Activated naive CD4-positive, alpha-beta T cell (primary cell): ENCODE measurements around the gene GID4.
A peak's percentile ranks its signal among the peaks of the same experiment; 100 is the strongest.

Experiments used
- DNase-seq, 4 experiments: peaks; one replicate each; lab custom pipeline; 2025; lab: John Stamatoyannopoulos, UW

GID4 gene

GRCh38 chr17:18044609-18045008 lies 5.4 kb downstream of the GID4 start:
- DNase-seq: no peak

- no peak for DNase-seq
These were observed 6.6 kb downstream of the GID4 start for GRCh38 chr17:18045691-18046350.

- DNase-seq: no peak
These were observed 16.4 kb downstream of the GID4 start for GRCh38 chr17:18055597-18055996.

DNA sequence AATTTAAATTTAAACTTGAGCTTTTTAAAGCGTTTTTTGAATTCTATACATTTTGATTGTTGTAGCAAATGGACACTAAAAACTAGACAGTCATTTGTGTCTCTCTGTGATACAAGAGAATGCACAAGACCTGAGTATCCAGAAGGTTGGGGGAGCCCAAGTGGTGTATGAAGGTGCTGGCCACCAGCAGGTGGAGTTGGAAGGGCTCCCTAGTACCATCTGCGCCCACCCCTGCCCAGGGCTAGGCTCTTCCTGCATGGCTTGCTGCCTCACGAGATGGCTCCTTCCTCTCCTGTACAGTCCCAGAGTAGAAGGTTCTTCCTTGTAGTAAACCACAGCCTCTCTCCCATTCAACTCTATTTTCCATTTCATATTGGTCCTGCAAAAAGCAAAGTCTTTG lies 17.0 kb downstream of the GID4 start:
- DNase-seq: no peak

DNA sequence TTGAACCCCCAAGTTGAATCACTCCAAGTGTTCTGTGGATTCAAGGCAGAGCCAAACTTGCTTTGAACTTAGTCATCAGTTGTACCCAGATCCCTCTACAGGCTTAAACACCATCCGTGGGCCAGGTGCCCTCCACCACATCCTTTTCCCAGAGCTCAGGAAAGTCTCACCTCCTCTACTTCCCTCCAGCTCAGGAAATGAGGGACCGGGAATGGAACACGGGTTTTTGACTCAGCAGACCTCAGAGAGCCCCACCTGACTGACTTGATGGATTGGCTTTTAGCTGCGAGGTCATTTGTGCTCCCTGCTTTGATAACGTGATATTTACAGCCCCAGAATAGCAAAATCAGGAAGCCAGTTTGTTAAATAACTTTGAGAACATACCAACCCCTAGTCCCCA lies 20.1 kb downstream of the GID4 start:
- DNase-seq: no peak

DNA sequence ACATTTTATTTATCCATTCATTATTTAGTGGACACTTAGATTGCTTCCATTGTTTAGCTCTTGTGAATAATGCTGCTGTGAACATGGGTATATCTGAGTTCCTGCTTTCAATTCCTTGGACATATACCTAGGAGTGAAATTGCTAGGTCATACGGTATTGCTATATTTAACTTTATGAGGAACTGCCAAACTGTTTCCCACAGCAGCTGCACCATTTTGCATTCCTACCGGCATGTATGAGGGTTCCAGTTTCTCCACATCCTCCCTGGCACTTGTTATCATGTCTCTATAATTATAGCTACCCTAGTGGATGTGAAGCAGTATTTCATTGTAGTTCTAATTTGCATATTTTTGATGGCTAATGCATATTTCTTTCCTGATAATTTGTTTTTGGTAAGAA lies 24.8 kb downstream of the GID4 start:
- no peak for DNase-seq

- no peak for DNase-seq
These were observed 26.3 kb downstream of the GID4 start for GRCh38 chr17:18065546-18065945.

- no peak for DNase-seq
These were observed 27.7 kb downstream of the GID4 start for GRCh38 chr17:18066866-18067265.

DNA sequence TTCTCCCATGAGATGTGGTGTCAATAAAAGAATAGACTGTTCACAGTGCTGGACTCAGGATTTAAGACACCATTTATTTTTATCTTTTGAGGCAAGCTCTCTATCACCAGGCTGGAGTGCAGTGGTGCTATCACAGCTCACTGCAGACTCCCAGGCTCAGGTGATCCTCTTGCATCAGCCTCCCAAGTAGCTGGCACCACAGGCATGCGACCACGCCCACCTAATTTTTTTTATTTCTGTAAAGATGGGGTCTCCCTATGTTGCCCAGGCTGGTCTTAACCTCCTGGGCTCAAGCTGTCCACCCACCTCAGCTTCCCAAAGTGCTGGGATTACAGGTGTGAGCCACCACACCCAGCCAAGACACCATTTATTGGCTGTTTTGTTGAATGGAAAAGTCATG lies 29.9 kb downstream of the GID4 start:
- DNase-seq: no peak

DNA sequence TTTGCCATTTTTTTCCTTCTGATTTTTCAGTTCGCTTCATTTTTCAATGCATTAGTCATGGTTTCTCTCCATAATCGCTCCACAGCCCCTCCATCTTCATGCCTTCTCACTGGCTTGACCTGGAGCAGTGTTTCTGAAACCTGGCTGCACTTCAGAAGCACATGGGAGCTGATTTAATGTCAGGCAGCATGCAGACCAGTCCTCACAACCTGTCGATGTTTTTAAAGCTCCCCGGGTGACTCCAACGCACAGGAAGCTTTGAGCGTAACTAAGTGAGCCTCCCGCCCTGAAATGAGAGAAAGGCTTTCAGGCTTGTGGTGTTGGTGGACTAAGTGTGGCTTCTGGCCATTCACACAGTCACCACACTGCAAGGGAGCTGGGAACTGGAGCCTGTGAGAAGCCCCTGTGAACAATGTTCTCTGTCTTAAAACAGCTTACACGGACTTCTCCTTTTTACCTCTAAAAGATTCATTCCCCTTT lies 31.7 kb downstream of the GID4 start:
- no peak for DNase-seq

DNA sequence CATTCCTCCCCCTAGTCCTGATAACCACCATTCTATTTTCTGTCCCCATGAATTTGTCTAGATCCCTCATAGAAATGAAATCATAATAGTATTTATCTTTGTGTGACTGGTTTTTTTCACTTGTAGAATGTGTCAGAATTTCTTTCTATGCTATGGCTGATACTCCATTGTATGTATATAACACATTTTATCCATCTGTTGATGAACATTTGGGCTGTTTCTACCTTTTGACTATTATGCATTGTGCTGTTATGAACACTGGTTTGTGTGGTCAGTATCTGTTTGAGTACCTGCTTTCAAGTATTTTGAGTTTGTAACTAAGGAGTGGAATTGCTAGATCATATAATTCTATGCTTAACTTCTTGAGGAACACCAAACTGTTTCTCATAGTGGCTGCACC lies 32.5 kb downstream of the GID4 start:
- DNase-seq: no peak

DNA sequence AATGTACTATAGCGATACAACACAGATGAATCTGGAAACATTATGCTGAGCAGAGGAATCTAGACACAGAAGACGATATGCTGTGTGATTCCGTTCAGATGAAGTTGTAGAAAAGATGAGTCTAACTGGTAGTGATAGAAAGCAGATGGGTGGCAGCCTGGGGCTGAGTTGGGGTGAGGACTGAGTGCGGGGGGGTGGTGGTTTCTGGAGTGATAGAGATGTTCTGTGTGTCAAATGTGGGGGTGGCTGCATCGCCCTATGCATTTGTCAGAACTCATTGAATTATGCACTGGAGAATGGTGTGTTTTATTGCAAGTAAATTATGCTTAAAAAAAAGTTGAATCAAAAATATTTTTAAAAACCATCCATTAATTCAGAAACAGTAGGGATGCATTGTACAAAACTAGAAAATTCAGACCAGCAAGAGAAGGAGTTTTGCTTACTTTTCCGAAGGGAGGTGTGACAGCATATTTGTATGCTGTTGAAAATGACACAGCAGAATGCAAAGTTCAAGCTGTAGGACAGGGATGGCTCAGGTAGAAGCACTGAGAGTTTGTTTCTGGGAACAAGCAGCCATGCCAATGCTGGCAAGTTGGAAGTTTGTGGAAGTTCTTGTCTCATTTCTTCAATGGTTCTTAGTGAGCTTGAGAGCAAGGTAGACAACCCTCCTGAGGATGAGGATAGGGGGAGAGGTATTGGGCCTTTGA lies 35.5 kb downstream of the GID4 start:
- no peak for DNase-seq

DNA sequence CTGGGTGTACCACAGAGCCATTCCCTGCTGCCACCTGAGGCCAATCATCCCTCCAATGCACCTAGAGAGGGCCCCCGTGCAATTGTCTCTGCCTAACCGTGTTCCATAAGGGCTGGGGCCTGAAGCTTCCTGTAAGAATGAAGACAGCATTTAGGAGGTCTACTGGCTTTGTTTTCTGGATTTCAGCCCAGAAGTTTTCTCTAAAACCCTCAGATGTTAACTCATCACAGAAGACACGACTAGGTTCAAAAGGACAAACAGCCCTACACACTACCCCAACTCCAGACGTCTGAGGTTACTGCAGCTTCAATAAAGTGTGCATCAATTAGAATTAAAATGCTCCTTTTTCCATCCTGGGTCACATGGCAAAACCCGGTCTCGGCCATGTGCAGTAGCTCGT lies 37.7 kb downstream of the GID4 start:
- DNase-seq: no peak

DNA sequence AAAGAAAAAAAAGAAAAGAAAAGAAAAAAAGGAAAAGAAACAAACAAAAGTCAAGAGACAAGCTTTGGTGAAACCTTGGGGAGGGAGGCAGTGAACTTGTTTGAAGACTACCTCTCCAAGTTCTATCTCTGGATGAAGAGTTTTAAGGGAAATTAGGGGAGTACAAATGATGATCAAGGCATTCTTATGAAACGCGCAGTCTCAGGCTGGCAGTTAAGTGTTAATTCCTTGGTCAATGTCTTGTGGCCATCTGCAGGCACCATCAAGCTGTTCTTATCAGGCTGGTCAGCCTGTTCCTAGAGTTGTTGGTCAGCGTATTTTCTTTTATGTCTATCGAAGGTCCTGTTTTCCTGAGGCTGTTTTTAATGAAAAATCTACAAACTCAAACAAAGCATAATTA lies 40.3 kb downstream of the GID4 start:
- no peak for DNase-seq

GRCh38 chr17:18084256-18084655 lies 45.0 kb downstream of the GID4 start:
- no peak for DNase-seq

GRCh38 chr17:18087610-18088491 lies 48.6 kb downstream of the GID4 start, which contains the start of gene DRG2:
Gene DRG2 (plus strand): TSS chr17:18087948. CDS start chr17:18088024, 76 bp downstream.
- peak; percentile 83 to 84 (median 83) for DNase-seq

DNA sequence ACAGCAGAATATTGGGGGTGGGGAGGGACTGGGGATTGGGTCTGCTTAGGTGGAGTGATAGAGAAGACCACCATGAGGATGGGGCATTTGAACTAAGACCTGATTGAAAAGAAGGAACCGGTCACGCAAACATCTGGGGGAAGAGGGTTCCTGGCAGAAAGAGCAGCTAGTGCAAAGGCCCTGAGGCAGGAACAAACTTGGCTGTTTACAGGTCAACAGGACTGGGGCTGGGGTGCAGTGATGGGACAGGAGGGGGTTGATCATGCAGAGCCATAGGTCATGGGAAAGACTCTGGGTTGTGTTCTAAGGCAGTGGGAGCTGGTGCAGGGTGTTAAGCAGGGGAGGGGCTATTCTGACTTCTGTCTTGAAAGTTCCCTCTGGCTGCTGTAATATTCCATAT lies 50.4 kb downstream of the GID4 start:
- no peak for DNase-seq

GRCh38 chr17:18093616-18094408 lies 54.6 kb downstream of the GID4 start:
- no peak for DNase-seq

DNA sequence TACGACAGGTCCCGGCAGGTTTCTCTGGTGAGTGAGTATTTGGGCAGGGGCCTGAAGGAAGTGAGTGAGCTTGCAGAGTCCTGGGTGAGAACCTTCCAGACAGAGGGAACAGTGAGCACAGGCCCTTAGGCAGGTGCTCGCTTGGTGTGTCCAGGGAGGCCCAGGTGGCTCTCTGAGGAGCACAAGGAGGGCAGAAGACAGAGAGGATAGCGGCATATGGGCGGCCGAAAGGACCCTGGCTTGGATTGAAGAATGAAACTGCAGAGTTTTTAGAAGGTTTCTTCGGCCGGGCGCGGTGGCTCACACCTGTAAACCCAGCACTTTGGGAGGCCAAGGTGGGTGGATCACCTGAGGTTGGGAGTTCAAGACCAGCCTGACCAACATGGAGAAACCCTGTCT lies 55.2 kb downstream of the GID4 start:
- no peak for DNase-seq

DNA sequence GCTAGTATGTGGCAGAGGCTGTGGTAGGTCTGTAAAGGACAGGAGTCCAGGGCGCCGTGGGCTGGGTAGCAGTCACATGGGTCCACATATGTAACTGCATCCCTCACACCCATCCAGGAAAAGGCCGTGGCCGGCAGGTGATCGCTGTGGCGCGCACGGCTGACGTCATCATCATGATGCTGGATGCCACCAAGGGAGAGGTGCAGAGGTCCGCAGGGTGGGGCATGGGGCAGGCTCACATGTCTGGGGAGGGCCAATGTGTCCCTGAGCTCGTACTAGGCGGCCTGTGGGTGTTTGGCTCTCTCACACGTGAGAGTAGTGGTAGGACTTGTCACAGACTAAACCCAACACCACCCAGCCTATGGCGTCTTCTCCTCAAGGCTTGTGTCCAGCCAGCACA lies 60.3 kb downstream of the GID4 start:
- no peak for DNase-seq

DNA sequence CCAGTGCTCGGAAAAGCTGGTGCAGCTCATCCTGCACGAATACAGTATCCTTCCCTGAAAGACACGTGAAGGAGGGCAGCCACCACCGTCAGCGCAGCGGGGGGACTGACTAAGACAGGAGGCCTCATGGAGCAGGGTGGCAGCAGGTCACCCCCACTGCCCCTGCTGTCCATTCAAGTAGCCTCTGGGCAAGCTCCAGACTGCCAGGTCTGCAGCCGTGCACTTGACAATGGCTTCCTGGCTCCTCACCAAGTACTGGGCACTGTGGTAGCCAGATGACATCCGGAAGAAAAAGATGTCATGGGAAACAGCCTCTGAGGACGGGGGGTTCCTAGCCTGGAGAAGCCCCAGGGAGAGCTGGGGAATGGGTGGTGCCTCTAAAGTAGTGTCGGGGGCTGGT lies 61.4 kb downstream of the GID4 start:
- no peak for DNase-seq

- DNase-seq: no peak
These were observed 62.6 kb downstream of the GID4 start for GRCh38 chr17:18101828-18102227.
